ENCODE results near the gene KCNJ9. TPM values are rescaled to one million over a fixed set of nuclear protein-coding genes. Genes with fewer than 3 reads are reported as not detected.

The KCNJ9 gene
- total RNA-seq: 18.5 TPM

GRCh38 chr1:160081261-160081936 is at the start of gene KCNJ9:
KCNJ9 (plus strand) TSS chr1:160081538; CDS start chr1:160084031, 2,493 bp downstream.

DNA sequence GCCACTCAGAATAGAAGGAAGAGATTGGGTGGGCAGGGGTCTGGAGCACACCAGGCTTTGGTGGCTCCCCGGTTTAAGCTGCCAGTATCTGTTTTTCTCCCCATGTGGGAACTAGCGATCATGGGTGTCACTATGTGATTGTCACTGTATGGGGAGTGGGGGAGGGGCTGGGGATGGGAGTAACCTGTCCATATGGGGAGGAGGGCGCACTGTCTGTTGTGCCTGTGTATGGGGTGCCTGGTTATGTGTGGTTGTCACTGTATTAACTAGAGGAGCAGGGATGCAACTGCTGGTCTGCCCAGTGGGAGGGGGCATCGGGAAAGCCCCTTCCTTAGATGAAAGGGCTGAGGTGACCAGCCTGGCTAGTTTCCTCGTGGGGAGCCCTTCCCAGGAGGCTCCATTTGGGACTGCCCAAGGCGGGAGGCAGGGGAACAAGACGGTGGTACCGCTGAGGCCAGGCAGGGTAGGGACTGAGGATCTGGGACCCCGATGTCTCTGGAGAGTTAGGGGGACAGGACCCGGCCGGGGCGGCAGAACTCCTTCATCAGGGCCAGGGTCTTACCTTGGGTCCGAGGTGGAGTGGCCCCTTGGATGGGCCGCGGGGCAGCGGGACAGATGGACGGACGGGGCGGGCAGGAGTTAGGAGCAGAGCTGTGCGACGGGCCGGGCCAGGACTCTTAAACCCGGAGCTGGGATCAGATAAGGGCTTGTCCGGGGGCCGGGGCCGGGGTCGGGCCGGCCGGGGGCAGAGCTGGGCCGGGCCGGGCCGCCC is 11.7 kb upstream of the KCNJ9 start, which contains the start of gene KCNJ10:
TSS of gene KCNJ10 (minus strand) at position 701 of the 772 bp plus-strand sequence. CDS start 27,628 bp downstream, outside the sequence.

GRCh38 chr1:160097911-160098851 is 16.8 kb downstream of the KCNJ9 start, which contains the start of gene IGSF8:
IGSF8 (minus strand) TSS chr1:160098619; CDS start chr1:160098472, 147 bp downstream.

GRCh38 chr1:160115545-160116282 is 34.4 kb downstream of the KCNJ9 start, which contains the start of gene ATP1A2:
ATP1A2 (plus strand) TSS chr1:160115759; CDS start chr1:160115862, 103 bp downstream.

Other genes with a start within 250 kb of the KCNJ9 start
- not detected for gene VSIG8, start 218.9 kb upstream of the KCNJ9 start, total RNA-seq
- 5.8 TPM for gene CFAP45, start 181.4 kb upstream of the KCNJ9 start, total RNA-seq
- 27.9 TPM for gene TAGLN2, start 156.0 kb upstream of the KCNJ9 start, total RNA-seq
- 3.9 TPM for gene IGSF9, start 135.9 kb upstream of the KCNJ9 start, total RNA-seq
- gene SLAMF9, start 127.3 kb upstream of the KCNJ9 start, total RNA-seq: not detected
- 9.9 TPM for gene PIGM, start 49.5 kb upstream of the KCNJ9 start, total RNA-seq
- gene KCNJ10, start 11.4 kb upstream of the KCNJ9 start, total RNA-seq: 5.5 TPM
- 45.7 TPM for gene IGSF8, start 17.1 kb downstream of the KCNJ9 start, total RNA-seq
- gene ATP1A2, start 34.2 kb downstream of the KCNJ9 start, total RNA-seq: 131 TPM
- under 0.01 TPM for gene ATP1A4, start 70.1 kb downstream of the KCNJ9 start, total RNA-seq
- gene CASQ1, start 109.0 kb downstream of the KCNJ9 start, total RNA-seq: 0.92 TPM
- 167 TPM for gene PEA15, start 123.8 kb downstream of the KCNJ9 start, total RNA-seq
- gene DCAF8, start 181.0 kb downstream of the KCNJ9 start, total RNA-seq: 67.4 TPM
- gene PEX19, start 203.6 kb downstream of the KCNJ9 start, total RNA-seq: 40.4 TPM

All from diencephalon (tissue), 1 donor.